SK-N-SH treated with all-trans-retinoic acid at 6 μM for 48 hours (cell line): ENCODE results near the gene WNK2.

Source experiments
- ATAC-seq: fragments of 200-7000 bp; cut with Tn5 transposase; 3 replicates; pipeline ENCODE4 v1.9.1; 2020; ENCODE audit warnings: mild to moderate bottlenecking, moderate library complexity
- ARNTL ChIP-seq: fragments of 450-650 bp; formaldehyde crosslinking; IDR thresholded peaks from 2 replicates; pipeline ENCODE4 v1.5.0; 2020; ENCODE audit warnings: low read depth, mild to moderate bottlenecking, moderate library complexity, borderline replicate concordance
- BACH2 ChIP-seq: fragments of 250-450 bp; sonication (Bioruptor Pico); IDR thresholded peaks from 2 replicates; pipeline ENCODE4 v1.9.0; 2021; ENCODE audit warnings: mild to moderate bottlenecking, borderline replicate concordance
- CSDC2 ChIP-seq: fragments of 250-450 bp; sonication (Bioruptor Pico); IDR thresholded peaks from 2 replicates; pipeline ENCODE4 v1.5.0; 2020; ENCODE audit warnings: mild to moderate bottlenecking, moderate library complexity
- GLIS3 ChIP-seq: fragments of 250-450 bp; sonication (Bioruptor Pico); IDR thresholded peaks from 2 replicates; pipeline ENCODE4 v1.5.0; 2020; ENCODE audit warnings: mild to moderate bottlenecking, moderate library complexity
- ISL1 ChIP-seq: fragments of 250-450 bp; sonication (Bioruptor Pico); IDR thresholded peaks from 2 replicates; pipeline ENCODE4 v2.1.2; 2022; ENCODE audit warnings: mild to moderate bottlenecking, moderate library complexity
- PPARA ChIP-seq: fragments of 250-450 bp; sonication (Bioruptor Pico); IDR thresholded peaks from 2 replicates; pipeline ENCODE4 v1.5.0; 2020; ENCODE audit warnings: mild to moderate bottlenecking, borderline replicate concordance
- RARB ChIP-seq: fragments of 250-450 bp; sonication (Bioruptor Pico); IDR thresholded peaks from 2 replicates; pipeline ENCODE4 v1.8.0; 2021; ENCODE audit warnings: mild to moderate bottlenecking, moderate library complexity
- SNAI2 ChIP-seq: fragments of 250-450 bp; sonication (Bioruptor Pico); IDR thresholded peaks from 2 replicates; pipeline ENCODE4 v1.5.0; 2020; ENCODE audit warnings: mild to moderate bottlenecking, moderate library complexity
- TCF4 ChIP-seq: fragments of 250-450 bp; sonication (Bioruptor Pico); IDR thresholded peaks from 2 replicates; pipeline ENCODE4 v1.8.0; 2021; ENCODE audit warnings: mild to moderate bottlenecking, moderate library complexity, borderline replicate concordance
- TOX ChIP-seq: fragments of 250-450 bp; sonication (Bioruptor Pico); IDR thresholded peaks from 2 replicates; pipeline ENCODE4 v1.8.0; 2021; ENCODE audit warnings: mild to moderate bottlenecking, moderate library complexity, borderline replicate concordance
- ZC3H10 ChIP-seq: fragments of 250-450 bp; sonication (Bioruptor Pico); IDR thresholded peaks from 2 replicates; pipeline ENCODE4 v1.5.1; 2021; ENCODE audit warnings: mild to moderate bottlenecking, moderate library complexity
- ZFP30 ChIP-seq: fragments of 450-650 bp; formaldehyde crosslinking; IDR thresholded peaks from 2 replicates; pipeline ENCODE4 v1.5.0; 2022; ENCODE audit warnings: mild to moderate bottlenecking, moderate library complexity
- ZNF565 ChIP-seq: fragments of 450-650 bp; formaldehyde crosslinking; conservative IDR thresholded peaks from 2 replicates; pipeline ENCODE4 v1.5.0; 2020; ENCODE audit warnings: low read depth, mild to moderate bottlenecking, moderate library complexity
- ZNF70 ChIP-seq: fragments of 450-650 bp; formaldehyde crosslinking; IDR thresholded peaks from 2 replicates; pipeline ENCODE4 v1.5.0; 2020; ENCODE audit warnings: mild to moderate bottlenecking, moderate library complexity
- ZNF8 ChIP-seq: fragments of 450-650 bp; formaldehyde crosslinking; IDR thresholded peaks from 2 replicates; pipeline ENCODE4 v1.5.0; 2020; ENCODE audit warnings: mild to moderate bottlenecking, moderate library complexity
- TF ChIP-seq, protein P1 (sequence below): fragments of 250-450 bp; sonication (Bioruptor Pico); IDR thresholded peaks from 2 replicates; pipeline ENCODE4 v1.5.1; 2020; ENCODE audit warnings: low read depth, mild to moderate bottlenecking, moderate library complexity
- TF ChIP-seq, protein P2 (sequence below): fragments of 250-450 bp; sonication (Bioruptor Pico); IDR thresholded peaks from 2 replicates; pipeline ENCODE4 v1.5.0; 2020; ENCODE audit warnings: mild to moderate bottlenecking, moderate library complexity
- TF ChIP-seq, protein P3 (sequence below): fragments of 250-450 bp; sonication (Bioruptor Pico); IDR thresholded peaks from 2 replicates; pipeline ENCODE4 v1.5.1; 2021; ENCODE audit warnings: mild to moderate bottlenecking, moderate library complexity
- TF ChIP-seq, protein P4 (sequence below): fragments of 250-450 bp; sonication (Bioruptor Pico); IDR thresholded peaks from 2 replicates; pipeline ENCODE4 v1.8.0; 2020; ENCODE audit warnings: mild to moderate bottlenecking, moderate library complexity, borderline replicate concordance

Gene WNK2

DNA sequence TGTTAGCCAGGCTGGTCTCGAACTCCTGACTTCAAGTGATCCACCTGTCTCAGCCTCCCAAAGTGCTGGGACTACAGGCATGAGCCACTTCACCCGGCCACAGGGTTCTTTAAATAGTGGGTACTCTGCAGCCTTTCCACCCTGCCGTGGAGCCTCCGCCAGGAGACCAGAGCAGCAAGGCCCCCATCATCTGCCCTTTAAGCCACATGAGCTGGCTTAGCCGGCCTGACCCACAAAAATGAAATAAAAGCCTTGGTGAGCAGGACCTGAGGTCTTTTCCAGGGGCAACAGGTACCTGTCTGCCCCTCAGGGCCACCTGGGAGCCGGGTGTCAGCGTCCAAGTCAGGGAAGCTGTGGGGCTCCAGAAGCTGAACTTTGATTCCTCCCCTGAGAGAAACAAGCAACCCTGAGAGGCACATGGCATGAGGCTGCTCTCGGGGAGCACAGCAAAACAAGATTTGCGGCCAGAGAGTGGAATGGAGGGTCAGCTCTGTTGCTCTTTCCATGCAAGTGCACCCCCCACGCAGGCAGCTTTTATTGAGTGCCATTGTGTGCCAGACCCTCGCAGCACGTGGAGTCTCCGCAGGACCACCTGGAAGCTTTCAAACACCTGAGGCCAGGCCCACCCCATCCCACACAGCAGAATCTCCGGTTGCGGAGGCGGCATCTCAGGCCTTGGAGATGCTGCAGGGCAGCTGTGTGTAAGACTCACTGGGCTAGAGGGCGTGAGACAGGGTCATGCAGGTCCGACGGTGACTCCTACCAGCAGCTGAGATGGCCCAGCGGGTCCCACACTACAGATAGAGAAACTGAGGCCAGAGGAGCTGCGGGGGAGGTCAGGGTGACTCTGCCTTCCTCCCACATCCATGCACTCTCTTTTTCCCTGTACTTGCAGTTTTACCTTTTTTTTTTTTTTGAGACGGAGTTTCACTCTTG is 4.8 kb upstream of the WNK2 start:
- TF ChIP-seq ZC3H10 (CRISPR knock-in tag) = no peak
- TF ChIP-seq GLIS3 (CRISPR knock-in tag) = no peak
- no peak for TF ChIP-seq ZNF8 (CRISPR knock-in tag)
- TF ChIP-seq, protein P1, sequence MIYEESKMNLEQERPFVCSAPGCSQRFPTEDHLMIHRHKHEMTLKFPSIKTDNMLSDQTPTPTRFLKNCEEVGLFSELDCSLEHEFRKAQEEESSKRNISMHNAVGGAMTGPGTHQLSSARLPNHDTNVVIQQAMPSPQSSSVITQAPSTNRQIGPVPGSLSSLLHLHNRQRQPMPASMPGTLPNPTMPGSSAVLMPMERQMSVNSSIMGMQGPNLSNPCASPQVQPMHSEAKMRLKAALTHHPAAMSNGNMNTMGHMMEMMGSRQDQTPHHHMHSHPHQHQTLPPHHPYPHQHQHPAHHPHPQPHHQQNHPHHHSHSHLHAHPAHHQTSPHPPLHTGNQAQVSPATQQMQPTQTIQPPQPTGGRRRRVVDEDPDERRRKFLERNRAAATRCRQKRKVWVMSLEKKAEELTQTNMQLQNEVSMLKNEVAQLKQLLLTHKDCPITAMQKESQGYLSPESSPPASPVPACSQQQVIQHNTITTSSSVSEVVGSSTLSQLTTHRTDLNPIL (CRISPR knock-in tag) = no peak
- TF ChIP-seq, protein P2, sequence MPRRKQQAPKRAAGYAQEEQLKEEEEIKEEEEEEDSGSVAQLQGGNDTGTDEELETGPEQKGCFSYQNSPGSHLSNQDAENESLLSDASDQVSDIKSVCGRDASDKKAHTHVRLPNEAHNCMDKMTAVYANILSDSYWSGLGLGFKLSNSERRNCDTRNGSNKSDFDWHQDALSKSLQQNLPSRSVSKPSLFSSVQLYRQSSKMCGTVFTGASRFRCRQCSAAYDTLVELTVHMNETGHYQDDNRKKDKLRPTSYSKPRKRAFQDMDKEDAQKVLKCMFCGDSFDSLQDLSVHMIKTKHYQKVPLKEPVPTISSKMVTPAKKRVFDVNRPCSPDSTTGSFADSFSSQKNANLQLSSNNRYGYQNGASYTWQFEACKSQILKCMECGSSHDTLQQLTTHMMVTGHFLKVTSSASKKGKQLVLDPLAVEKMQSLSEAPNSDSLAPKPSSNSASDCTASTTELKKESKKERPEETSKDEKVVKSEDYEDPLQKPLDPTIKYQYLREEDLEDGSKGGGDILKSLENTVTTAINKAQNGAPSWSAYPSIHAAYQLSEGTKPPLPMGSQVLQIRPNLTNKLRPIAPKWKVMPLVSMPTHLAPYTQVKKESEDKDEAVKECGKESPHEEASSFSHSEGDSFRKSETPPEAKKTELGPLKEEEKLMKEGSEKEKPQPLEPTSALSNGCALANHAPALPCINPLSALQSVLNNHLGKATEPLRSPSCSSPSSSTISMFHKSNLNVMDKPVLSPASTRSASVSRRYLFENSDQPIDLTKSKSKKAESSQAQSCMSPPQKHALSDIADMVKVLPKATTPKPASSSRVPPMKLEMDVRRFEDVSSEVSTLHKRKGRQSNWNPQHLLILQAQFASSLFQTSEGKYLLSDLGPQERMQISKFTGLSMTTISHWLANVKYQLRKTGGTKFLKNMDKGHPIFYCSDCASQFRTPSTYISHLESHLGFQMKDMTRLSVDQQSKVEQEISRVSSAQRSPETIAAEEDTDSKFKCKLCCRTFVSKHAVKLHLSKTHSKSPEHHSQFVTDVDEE = no peak
- TF ChIP-seq ISL1 (CRISPR knock-in tag) = no peak
- no peak for TF ChIP-seq ZNF565 (CRISPR knock-in tag)
- TF ChIP-seq ZFP30 (CRISPR knock-in tag) = no peak
- no peak for TF ChIP-seq TOX (CRISPR knock-in tag)
- TF ChIP-seq RARB = no peak
- TF ChIP-seq BACH2 (CRISPR knock-in tag) = no peak
- TF ChIP-seq, protein P3, sequence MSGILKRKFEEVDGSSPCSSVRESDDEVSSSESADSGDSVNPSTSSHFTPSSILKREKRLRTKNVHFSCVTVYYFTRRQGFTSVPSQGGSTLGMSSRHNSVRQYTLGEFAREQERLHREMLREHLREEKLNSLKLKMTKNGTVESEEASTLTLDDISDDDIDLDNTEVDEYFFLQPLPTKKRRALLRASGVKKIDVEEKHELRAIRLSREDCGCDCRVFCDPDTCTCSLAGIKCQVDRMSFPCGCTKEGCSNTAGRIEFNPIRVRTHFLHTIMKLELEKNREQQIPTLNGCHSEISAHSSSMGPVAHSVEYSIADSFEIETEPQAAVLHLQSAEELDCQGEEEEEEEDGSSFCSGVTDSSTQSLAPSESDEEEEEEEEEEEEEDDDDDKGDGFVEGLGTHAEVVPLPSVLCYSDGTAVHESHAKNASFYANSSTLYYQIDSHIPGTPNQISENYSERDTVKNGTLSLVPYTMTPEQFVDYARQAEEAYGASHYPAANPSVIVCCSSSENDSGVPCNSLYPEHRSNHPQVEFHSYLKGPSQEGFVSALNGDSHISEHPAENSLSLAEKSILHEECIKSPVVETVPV = no peak
- TF ChIP-seq ZNF70 (CRISPR knock-in tag) = no peak
- no peak for TF ChIP-seq SNAI2 (CRISPR knock-in tag)
- TF ChIP-seq ARNTL (CRISPR knock-in tag) = no peak
- TF ChIP-seq, protein P4, sequence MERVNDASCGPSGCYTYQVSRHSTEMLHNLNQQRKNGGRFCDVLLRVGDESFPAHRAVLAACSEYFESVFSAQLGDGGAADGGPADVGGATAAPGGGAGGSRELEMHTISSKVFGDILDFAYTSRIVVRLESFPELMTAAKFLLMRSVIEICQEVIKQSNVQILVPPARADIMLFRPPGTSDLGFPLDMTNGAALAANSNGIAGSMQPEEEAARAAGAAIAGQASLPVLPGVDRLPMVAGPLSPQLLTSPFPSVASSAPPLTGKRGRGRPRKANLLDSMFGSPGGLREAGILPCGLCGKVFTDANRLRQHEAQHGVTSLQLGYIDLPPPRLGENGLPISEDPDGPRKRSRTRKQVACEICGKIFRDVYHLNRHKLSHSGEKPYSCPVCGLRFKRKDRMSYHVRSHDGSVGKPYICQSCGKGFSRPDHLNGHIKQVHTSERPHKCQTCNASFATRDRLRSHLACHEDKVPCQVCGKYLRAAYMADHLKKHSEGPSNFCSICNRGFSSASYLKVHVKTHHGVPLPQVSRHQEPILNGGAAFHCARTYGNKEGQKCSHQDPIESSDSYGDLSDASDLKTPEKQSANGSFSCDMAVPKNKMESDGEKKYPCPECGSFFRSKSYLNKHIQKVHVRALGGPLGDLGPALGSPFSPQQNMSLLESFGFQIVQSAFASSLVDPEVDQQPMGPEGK (CRISPR knock-in tag) = no peak
- no peak for TF ChIP-seq TCF4 (CRISPR knock-in tag)
- TF ChIP-seq CSDC2 = no peak
- TF ChIP-seq, all 23 proteins: peak for 0
- no peak for ATAC-seq

DNA sequence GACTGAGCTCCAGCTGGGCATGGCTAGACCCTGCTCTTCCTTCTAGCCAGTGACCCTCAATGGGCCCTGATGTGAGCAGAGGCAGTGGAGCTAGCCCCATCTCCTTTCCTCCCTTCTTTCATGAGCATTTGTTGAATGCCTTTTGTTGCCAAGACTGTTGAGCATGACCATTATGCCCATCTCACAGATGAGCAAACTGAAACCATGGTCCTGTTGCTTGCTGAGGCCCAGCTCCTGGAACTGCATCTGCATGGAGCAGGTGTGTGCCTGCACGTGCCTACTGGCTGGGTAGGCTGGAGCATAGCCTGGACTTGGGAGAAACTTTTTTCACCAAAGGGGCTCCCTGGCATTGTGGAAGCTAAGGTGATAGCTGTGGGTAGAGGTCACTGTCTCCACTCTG is 3.0 kb upstream of the WNK2 start:
- TF ChIP-seq BACH2 (CRISPR knock-in tag) = no peak
- no peak for TF ChIP-seq TCF4 (CRISPR knock-in tag)
- TF ChIP-seq ISL1 (CRISPR knock-in tag) = no peak
- no peak for TF ChIP-seq ZNF8 (CRISPR knock-in tag)
- TF ChIP-seq PPARA (CRISPR knock-in tag) = no peak
- TF ChIP-seq, protein P4 (CRISPR knock-in tag) = no peak
- no peak for TF ChIP-seq TOX (CRISPR knock-in tag)
- no peak for ATAC-seq
